Kidney capillary endothelial cell (primary cell): Measurements from ENCODE around the gene POC1A.
"Not testable (repeated sequence)": the region's sequence is repeated elsewhere in the genome, so short reads cannot be mapped to it uniquely, and the experiment has no call there.

Source experiments
- DNase-seq: peaks from one replicate; pipeline ENCODE4 v3.0.0-alpha.2; 2018; ENCODE audit warnings: low spot score

Gene POC1A

DNA sequence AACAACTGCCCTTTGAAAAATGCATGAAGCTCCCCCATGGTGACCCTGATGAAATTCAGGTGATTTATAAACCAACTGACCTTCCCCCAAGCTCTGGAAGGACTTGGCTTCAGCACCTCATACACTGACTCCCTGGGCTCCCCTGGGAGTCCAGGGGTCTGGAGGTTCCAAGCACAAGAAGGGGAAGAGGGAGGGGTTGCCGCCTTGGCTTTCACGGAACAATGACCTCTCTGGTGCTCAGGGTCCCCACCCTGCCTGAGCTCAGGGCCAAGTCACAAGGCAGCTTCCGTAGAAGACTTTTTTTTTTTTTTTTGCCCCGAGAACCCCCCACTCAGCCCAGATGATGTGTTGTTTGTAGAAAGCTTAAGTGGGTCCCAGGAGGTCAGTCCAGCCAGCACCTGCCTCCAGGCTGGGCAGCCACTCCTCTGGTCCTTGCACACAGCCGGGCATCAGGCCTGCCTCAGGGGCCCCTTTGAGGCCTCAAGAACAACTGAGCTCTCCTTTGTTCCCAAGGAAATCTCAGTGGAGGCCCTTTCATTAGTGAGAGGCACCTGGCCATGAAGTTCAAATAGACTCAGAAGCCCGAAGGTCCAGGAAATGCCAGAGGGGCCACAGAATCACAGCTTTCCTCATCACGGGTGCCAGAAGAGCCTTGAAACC lies 29.7 kb upstream of the POC1A start:
- no peak for DNase-seq

DNA sequence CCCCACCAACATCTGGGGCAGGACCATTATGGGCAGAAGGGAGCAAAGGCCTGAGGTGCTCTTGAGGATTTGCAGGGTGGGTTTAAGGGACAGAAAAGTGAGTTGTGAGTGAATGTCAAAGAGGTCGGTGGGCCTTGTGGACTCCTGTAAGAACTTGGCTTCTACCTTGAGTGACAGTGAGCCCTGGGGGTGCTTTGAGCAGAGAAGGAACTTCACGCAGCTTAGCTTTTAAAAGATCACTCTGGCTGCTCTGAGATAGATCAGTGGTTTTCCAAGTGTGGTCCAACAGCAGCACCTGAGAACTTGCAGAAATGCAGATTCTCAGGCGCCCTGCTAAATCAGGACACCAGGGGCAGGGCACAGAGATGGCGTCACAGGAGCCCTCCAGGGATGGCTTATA lies 28.5 kb upstream of the POC1A start:
- DNase-seq: no peak

DNA sequence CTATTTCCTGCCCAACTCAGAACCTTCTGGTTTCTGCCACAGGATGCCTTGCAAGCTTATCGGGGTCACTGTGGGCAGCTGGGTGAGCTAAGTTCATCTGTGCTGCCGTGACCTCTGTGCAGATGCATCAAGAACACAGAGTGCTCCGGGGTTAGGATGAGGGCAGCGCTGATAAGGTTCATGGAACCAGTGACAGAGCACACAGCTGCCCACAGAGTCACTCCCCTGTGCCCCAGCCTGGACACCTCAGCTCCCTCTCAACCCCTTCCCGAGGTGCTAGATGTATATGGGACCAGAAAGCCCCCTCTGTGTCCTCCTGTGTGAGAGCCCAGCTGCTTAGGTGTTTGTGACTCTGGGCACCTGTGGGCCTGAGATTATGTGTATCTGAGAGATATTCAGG lies 28.0 kb upstream of the POC1A start:
- DNase-seq: no peak

DNA sequence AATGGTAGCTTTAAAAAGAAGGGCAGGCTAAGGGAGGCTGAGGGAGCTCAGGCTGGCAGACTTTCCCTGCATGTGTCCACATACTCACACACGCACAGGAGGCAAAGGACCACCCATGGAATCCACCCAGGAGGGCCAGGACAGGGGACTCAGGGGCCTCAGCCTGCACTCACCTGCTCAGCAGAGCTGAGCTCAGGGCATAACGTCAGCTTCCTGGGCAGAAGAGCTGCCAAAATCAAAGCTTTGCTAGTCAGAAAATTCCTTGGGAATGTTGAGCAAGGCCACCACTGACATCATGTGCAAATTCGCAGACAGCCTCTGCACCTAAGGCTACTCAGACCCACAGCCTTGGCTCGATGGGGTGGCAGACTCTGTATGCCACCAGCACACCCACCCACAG lies 27.3 kb upstream of the POC1A start:
- DNase-seq: no peak

DNA sequence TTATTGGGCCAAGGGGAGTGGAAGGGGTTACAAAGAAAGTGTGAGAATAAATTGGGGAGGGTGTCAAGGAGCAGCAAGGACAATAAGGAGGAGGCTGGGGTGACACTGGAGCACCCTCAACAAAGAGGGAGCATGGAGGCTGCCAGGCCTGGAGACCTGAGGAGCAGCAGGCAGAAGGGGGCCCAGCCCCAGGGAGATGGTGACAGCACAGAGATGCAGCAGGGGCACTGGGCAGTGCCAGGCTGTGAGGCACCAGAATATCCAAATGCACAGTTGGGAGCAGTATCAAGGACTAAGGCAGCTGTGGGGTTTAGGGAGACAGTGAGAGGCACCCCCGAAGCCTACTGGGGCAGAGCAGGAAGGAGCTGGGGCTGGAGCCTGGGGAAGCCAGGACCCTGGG lies 24.3 kb upstream of the POC1A start:
- no peak for DNase-seq

DNA sequence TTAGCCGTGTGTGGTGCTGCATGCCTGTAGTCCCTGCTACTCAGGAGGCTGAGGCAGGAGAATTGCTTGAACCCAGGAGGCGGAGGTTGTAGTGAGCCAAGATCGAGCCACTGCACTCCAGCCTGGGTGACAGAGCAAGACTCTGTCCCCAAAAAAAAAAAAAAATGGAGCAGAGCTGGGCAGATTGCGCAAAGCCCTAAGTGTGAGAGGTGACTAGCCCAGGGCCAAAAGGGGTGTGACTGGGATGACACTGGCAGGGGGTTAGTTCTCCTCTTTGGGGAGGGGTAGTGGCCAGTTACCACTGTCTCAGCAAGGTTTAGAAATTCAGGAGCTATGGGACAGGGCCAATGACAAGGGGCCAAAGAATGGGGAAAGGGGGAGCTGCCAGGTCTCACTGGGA lies 23.9 kb upstream of the POC1A start:
- not testable (repeated sequence) for DNase-seq

DNA sequence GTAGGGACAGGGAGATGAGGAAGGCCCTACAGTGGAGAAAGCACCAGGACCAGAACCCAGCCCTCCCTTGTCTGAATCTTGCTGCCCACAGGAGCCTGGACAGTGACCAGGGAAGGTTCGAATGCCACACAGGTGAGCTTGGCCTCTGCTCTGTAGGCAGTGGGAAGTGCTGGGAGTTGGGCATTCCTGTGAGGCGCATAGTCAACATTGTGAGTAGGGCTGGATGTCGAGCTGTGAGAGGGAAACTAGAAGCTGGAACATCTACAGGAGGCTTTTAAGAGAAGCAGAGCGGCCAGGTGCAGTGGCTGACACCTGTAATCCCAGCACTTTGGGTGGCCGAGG lies 23.4 kb upstream of the POC1A start:
- no peak for DNase-seq

DNA sequence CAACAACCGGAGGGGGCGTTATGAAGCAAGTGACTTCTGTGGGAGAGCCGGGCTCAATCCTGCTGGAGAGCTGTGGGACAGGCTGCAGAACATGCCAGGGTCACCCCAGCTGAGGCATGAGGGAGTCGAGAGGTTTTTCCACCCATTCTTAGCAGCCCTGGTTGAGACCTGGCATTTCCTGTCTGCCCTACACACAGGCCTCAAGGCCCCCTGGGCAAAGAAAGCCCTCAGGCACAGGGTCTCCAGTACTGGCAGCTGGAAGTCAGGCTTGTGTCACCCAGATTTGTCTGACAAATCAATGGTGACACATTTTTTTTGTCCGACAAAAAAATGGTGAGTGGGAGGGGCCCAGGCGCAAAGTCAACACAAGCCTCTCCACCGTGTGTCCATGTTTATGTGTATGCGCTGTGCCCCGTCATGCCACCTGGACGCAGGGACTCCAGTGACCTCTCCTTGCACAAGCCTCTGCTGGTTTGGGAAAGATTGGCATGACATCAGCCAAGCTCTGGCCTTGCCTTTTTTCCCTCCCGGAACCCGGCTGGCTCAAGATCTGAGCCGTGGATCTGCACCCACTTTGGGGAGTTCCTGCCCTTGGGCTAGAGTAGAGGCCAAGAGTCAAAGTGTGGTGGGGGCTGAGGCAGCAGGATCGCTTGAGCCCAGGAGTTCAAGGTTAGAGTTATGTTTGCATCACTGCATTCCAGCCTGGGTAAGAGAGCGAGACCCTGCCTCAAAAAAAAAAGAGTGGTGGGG lies 22.9 kb upstream of the POC1A start:
- no peak for DNase-seq

DNA sequence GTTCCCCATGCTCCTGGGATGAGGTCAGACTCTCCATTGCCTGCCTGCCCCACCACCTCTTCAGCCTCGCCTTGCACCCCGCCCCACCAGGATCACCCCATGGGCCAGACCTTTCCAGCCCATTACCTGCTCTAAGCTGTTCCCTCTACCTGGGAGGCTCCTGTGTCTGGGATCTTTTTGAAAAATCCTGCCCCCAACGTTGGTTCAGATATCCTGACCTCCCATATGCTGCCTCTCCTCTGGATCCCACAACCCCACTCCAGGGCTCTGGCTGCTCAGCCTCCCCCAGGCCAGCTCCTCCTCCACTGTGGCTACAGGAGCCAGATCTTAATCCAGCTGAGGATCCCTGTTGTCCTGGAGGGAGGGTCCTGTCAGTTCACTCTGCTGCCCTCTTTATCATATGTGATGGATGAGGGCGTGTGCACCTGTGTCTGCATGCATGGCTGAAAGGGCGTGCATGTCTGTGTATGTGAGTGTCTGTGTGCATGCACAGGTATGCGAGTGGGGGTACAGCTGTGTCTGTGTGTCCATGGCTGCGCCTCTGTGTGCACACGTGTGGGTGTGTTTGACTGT lies 22.0 kb upstream of the POC1A start:
- no peak for DNase-seq

DNA sequence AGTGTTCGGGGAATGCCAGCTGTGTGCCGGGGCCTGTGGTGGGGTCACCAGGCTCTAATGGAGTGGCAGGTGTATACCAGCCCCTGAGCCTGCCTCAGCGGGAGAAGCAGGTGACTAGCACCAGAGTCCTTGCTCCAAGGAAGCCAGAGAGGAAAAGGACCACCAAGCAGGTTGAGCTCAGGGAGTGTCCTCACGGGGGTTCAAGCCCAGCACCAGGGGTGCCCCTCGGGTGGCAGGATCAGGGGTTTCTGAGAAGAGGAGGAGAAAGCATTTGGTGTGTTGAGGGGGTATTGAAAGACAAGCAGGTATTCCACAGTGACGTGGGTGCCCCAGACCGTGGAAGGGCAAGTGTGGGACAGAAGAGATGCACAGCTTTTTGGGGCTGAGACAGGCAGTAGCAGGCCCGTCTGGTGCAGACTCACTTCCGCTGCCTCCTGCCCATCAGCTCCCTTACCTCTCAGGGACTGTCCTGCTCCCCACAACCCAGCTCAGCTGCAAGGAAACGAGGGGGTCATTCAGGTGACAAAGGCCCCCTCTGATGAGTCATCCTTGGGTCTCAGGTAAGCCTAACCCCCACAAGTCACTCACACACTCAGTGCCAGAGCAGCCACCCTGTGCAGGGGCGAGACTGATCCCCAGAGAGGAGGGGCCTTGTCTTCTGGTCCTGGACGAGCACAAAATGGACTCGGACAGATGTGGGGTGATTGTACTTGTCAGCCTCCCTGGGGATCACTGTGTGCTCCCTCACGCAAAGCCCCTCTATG lies 21.4 kb upstream of the POC1A start:
- DNase-seq: no peak

DNA sequence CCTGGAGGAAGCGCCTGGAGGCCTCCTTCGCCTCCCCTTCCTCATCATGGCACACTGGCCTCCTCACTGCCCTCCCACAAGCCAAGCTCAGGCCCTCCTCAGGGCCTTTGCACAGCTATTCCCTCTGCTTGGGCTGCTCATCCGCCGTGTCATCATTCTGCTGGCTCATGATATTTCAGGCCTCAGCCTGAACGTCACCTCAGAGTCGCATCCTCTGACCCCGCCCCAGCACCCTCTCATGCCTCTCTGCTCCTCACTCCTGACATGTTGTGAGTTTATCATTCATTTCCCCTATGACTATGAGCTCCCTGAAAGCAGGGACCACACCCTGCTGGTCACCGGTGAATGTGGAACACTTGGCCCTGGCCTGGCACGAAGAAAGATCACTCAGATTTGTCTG lies 20.7 kb upstream of the POC1A start:
- DNase-seq: no peak

DNA sequence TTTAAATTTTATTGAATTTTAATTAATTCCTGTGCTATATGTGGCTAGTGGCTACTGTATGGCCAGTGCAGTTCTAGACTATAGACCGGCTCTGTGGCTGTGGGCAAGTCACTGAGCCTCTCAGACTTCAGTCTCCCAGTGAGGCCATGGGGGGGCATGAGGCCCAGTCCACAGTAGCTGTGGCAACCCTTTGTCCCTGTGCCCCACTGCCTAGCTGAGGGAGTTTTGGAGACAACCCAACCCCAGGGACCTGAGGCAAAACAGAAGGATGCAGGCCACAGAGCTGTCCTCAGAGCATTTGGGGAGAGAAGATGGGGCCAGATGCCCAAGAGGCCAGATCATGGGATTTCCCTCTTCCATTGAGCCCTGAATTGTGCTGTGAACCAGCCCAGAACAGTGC lies 18.9 kb upstream of the POC1A start:
- DNase-seq: no peak

DNA sequence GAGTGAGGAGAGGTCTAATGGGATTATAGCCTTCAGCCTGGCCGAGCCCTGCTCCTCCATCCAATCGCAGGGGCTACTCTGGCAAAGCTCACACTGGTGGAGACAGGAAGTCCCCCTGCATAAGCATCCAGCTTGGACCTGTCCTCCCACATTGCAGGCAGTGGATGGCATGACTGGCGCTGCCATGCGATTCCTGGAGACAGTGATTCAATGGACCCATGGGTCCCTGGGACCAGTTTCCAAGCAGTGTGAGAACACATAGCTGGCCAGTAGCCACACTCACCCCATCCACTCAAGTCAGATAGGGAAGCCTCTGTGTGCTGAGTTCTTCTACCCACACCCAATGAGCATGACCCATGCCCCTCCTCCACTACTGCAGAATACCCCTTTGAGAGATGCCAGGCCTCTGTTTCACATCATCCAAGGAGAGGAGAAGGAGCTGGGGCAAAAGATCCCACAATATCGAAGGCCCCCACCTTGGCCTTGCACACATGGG lies 18.1 kb upstream of the POC1A start:
- DNase-seq: no peak

DNA sequence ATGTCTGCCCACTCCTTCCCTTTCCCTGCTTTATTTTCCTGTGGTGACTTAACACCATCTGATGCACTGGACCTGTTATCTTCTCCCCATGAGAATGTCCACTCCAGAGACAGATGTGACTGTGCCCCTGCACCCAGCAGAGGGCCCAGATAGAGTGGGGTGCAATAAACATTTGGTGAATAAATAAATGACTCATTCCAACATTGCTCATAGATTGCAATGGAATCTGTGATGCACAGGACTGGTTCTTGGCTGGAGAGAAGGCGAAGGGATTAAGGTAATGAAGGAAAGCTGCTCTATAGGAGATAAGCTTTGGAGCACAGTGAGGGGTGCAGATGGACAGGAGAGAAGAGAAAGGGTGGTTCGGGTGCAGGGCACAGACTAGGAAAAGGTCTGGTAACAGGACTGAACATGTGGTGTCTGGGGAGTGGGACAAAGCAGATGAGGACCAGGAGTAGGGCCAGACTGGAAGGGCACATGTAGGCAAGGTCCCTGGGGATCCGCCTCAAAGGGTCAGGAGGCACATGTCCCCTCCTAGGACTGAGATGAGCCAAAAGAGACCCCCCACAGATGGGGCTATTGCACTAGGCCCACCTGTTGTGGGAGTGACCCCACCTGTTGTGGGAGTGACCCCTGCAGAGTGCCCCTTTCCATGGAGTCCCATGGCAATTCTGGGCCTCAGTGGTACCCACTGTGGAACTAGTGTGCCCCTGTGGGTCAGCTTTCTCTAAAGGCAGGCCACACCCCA lies 17.5 kb upstream of the POC1A start:
- DNase-seq: peak; percentile 7

DNA sequence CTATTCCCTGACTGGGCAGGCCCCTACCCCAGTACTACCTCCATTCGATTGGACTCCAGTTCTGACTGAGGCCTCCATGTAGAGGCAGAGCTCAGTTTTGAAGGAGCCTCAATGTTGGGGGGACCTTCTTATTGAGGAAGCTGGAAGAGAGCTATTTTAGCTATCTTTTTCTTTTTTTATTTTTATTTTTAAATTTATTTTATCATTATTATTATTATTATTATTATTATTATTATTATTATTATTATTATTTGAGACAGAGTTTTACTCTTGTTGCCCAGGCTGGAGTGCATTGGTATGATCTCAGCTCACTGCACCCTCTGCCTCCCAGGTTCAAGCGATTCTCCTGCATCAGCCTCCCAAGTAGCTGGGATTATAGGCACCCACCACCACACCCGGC lies 16.0 kb upstream of the POC1A start:
- DNase-seq: not testable (repeated sequence)

DNA sequence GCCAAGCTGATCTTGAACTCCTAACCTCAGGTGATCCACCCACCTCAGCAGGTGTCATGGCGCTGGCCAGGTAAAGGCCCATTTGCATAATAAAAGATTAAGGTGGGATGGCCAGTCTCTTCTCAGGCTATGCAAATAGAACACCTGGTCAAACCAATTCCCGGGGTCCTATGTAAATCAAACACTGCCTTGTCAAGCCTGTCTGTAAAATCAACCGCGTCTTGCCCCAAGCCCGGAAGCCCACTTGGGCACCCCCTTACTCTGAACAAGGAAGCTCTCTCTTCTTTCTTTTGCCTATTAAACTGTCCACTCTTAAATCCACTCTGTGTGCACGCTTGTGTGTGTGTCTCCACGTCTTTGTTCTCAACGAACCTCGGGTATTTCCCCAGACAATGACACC lies 13.0 kb upstream of the POC1A start:
- no peak for DNase-seq

DNA sequence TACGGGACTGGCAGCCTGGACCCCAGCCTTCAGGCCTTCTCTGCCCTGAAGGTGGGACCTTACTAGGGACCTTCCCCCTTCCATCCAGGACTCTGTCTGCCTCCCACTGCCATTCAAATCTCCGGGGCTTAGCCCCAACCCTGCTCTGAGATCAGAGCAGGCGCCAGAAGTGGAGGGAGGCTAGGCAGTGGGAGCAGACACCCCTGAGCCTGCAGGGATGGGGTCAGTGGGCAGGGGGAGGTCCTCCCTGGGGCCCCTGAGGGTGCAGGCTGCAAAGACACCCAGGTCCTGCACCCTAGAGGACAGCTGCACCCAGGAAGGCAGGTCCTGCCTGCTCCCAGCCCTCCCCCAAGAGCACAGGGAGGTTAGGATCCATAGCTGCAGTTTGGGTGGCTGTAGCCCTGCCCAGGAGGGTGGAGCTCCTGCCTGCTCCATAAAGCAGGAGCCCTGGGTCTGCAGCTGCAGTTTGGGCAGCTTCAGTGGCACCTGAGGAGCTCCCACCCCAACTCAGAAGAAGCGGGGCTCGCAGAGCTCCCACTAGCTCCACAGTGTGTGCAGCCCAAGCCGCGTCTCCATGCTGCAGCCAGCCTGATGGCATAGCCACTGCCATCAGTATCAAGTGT lies 8.1 kb upstream of the POC1A start:
- no peak for DNase-seq

DNA sequence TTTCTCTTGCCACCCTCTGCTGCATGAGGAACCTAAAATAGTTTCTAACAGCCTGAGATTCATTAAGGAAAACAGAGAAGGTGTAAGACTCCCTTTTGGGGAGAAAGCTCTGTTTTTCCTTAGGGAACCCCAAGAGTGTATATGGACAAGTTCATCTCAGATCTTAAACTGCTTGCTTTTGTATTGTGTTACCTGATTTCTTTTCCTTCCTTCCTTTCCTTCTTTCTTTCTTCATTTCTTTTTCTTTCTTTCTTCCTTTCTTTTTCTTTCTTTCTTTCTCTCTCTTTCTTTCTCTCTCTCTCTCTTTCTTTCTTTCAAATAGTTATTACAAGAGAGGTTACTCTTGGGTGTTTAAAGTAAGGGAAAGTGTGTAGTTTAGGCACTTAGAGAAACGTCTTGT lies 5.3 kb upstream of the POC1A start:
- DNase-seq: no peak

DNA sequence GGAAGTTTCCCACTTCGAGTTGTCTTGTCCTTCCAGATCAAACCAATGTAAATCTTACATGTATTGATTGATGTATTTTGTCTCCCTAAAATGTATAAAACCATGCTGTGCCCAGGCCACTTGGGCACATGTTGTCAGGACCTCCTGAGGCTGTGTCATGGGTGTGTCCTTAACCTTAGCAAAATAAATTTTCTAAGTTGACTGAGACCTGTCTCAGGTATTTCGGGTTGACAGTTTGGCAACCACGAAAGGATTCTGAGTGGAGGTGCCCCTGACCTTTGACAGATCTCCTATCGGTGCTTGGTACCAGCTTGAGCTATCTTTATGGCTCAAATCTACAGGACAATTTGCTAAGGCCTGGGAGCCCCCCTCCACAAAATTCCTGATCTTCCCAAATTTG lies 1.7 kb upstream of the POC1A start:
- DNase-seq: no peak

DNA sequence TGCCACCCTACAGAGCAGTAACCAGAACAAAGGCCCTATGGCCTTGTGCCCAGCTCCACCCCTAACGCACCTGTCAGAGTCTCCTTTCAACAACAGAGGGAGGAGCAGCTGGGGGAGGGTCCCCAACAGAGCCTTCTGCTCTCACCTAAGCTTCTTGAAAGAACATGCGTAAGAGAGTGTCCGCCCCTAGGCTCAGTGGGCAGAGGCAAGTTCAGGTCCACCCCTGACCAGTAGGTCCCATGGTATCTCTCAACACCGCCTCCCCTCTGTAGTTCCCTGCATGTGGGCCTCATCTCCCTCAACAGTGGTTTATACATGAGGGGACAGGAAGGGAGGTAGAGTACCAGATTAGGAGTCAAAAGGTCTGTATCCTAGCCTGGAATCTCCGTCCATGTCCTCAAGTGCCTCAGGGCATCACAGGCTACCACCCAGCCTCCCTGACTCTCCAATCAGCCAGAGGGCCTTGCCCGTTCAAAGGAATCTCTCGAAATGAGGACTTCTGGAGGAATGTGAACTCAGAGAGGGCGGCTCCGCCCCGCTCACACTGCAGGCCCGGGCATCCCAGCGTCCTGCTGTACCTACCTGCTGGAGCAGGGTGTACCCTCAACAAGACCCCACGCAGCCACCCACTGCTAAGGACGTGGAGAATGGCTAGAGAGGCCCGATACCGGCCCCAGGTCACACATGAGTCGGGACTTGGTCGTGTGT lies 680 bp downstream of the POC1A start:
- peak; percentile 13 for DNase-seq

DNA sequence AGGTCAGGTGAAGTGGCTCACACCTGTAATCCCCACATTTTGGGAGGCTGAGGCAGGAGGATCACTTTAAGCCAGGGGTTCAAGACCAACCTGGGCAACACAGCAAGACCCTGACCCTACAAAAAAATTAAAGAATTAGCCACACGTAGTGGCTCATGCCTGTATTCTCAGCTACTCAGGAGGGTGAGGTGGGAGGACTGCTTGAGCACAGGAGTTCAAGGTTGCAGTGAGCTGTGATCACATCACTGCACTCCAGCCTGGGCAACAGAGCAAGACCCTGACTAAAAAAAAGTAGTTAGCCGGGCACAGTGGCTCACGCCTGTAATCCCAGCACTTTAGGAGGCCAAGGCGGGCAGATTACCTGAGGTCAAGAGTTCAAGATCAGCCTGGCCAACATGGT lies 2.2 kb downstream of the POC1A start:
- DNase-seq: not testable (repeated sequence)
